ENCODE results near the gene ERVV-1.
"Not testable (repeated sequence)": the region's sequence is repeated elsewhere in the genome, so short reads cannot be mapped to it uniquely, and the experiment has no call there.

Gene ERVV-1

DNA sequence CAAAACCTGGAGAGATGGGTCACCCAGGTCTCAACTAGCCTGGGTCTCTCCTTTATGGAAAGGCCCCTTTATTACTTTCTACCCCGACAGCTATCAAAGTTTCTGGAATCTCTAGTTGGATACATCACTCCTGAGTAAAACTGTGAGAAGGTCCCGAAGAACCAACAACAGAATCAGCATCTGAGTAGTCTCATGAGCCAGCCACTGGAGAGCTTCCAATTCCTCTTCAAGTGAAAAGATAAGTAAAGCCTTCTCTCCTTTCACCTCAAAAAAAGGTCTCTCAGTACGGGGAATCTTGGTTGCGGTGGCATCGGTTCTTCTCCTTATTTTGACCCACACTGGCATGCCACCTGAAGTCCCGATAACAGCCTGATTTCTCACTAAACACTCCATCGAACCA is at the start of gene ERVV-1:
Gene ERVV-1, plus strand, starts transcription at position 301 of the 400 bp plus-strand sequence. CDS start 170 bp downstream, outside the sequence.
- H3K4me3 ChIP-seq (ENCODE audit: low read length), result no peak within 1 kb of the TSS
- no peaks in the 10 kb centered on the region for H3K4me1 ChIP-seq (ENCODE audit: control insufficient read depth, insufficient read depth, low read length)
- H3K9ac ChIP-seq (ENCODE audit: low read length), result no peak within 1 kb of the TSS
- H3K27ac ChIP-seq (ENCODE audit: low read depth, low read length), result no peak within 1 kb of the TSS
- no peaks in the 10 kb centered on the region for H3K36me3 ChIP-seq (ENCODE audit: control insufficient read depth, insufficient read depth, low read length)
- H3K27me3 ChIP-seq (ENCODE audit: control insufficient read depth, insufficient read depth, low read length), result no peaks in the 10 kb centered on the region

DNA sequence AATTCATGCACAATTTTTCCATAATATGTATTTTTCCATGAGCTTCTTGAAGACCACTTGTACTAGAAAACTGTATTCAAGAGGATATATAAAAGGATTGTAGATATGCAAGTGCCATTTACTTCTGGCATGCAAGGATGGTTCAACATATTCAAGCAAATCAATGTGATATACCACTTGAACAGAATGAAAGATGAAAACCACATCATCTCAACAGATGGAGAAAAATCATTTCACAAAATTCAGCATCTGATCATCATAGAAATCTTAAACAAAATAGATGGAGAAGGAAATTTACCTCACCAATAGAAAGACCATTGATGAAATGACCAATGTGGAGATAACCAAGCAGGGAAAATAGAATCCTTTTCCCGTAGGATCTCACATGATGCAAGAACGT is 45.9 kb upstream of the ERVV-1 start:
- Histone ChIP-seq H3K27ac (ENCODE audit: low read depth, low read length) (no peak overlapping the region), H3K9ac (ENCODE audit: low read length) (no peak overlapping the region), H3K4me3 (ENCODE audit: low read length) (no peak overlapping the region), H3K4me1 (ENCODE audit: control insufficient read depth, insufficient read depth, low read length) (no peaks in the 10 kb centered on the region), H3K27me3 (ENCODE audit: control insufficient read depth, insufficient read depth, low read length) (no peaks in the 10 kb centered on the region), H3K36me3 (ENCODE audit: control insufficient read depth, insufficient read depth, low read length) (no peaks in the 10 kb centered on the region)

- Histone ChIP-seq H3K4me1 (ENCODE audit: control insufficient read depth, insufficient read depth, low read length) (no peaks in the 10 kb centered on the region), H3K36me3 (ENCODE audit: control insufficient read depth, insufficient read depth, low read length) (peaks cover 14% of the 10 kb centered on the region), H3K27ac (ENCODE audit: low read depth, low read length) (no peak overlapping the region), H3K4me3 (ENCODE audit: low read length) (no peak overlapping the region), H3K27me3 (ENCODE audit: control insufficient read depth, insufficient read depth, low read length) (no peaks in the 10 kb centered on the region), H3K9ac (ENCODE audit: low read length) (no peak overlapping the region)
Observed at GRCh38 chr19:52981329-52981728, 32.4 kb upstream of the ERVV-1 start.

- not testable (repeated sequence) for H3K4me3 ChIP-seq (ENCODE audit: low read length); H3K4me1 ChIP-seq (ENCODE audit: control insufficient read depth, insufficient read depth, low read length); H3K27ac ChIP-seq (ENCODE audit: low read depth, low read length); H3K27me3 ChIP-seq (ENCODE audit: control insufficient read depth, insufficient read depth, low read length); H3K9ac ChIP-seq (ENCODE audit: low read length)
- H3K36me3 ChIP-seq (ENCODE audit: control insufficient read depth, insufficient read depth, low read length), result peaks cover 19% of the 10 kb centered on the region
Observed at GRCh38 chr19:52983167-52983566, 30.6 kb upstream of the ERVV-1 start.

DNA sequence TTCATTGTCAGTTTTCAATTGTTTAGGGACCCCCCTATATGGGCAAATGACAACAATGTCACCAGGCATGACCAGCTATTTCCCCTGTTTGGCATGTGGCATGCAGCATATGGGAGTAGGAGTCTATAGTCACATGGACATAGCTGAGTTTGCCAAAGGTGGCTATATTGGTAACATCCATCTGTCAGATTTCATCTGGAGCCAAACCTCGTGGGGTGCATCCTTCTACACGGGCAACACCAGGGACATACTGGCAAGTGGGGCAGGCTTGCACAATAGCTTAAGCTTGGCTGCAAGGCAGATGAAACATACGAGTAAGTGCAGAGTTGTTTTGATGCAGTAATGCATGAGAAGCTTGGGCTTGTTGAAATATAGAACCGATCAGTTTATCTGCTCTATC is 26.5 kb upstream of the ERVV-1 start:
- no peak overlapping the region for H3K9ac ChIP-seq (ENCODE audit: low read length)
- H3K27me3 ChIP-seq (ENCODE audit: control insufficient read depth, insufficient read depth, low read length), result no peaks in the 10 kb centered on the region
- no peaks in the 10 kb centered on the region for H3K4me1 ChIP-seq (ENCODE audit: control insufficient read depth, insufficient read depth, low read length)
- H3K27ac ChIP-seq (ENCODE audit: low read depth, low read length), result no peak overlapping the region
- H3K4me3 ChIP-seq (ENCODE audit: low read length), result no peak overlapping the region
- H3K36me3 ChIP-seq (ENCODE audit: control insufficient read depth, insufficient read depth, low read length), result peaks cover 15% of the 10 kb centered on the region

DNA sequence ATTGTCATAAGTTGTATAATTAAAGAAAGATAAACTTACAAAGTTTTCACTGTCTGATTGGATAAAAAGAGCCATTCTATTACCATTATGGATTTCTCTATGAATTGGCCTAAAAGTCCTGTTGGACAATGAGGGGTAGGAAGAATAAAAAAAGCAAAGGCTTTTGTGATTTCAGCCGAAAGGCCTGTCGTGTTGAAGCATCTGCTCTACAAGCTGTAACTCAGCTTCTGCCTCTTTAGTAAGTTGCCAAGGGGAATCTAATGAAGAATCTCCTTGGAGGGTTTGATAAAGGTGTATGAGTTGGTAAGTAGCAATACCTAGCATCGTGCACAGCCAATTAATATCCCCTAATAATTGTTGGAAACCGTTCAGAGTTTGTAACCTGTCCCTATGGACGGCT is 25.2 kb upstream of the ERVV-1 start:
- H3K9ac ChIP-seq (ENCODE audit: low read length), result no peak overlapping the region
- H3K27me3 ChIP-seq (ENCODE audit: control insufficient read depth, insufficient read depth, low read length), result no peaks in the 10 kb centered on the region
- no peaks in the 10 kb centered on the region for H3K4me1 ChIP-seq (ENCODE audit: control insufficient read depth, insufficient read depth, low read length)
- no peak overlapping the region for H3K4me3 ChIP-seq (ENCODE audit: low read length)
- H3K36me3 ChIP-seq (ENCODE audit: control insufficient read depth, insufficient read depth, low read length), result peaks cover 15% of the 10 kb centered on the region
- H3K27ac ChIP-seq (ENCODE audit: low read depth, low read length), result no peak overlapping the region

GRCh38 chr19:52990759-52991418 is 22.8 kb upstream of the ERVV-1 start:
- Histone ChIP-seq H3K36me3 (ENCODE audit: control insufficient read depth, insufficient read depth, low read length) (peaks cover 9% of the 10 kb centered on the region), H3K27ac (ENCODE audit: low read depth, low read length) (no peak overlapping the region), H3K9ac (ENCODE audit: low read length) (no peak overlapping the region), H3K4me1 (ENCODE audit: control insufficient read depth, insufficient read depth, low read length) (no peaks in the 10 kb centered on the region), H3K4me3 (ENCODE audit: low read length) (no peak overlapping the region), H3K27me3 (ENCODE audit: control insufficient read depth, insufficient read depth, low read length) (no peaks in the 10 kb centered on the region)

GRCh38 chr19:52991484-52991883 is 22.2 kb upstream of the ERVV-1 start:
- H3K4me1 ChIP-seq (ENCODE audit: control insufficient read depth, insufficient read depth, low read length), result no peaks in the 10 kb centered on the region
- no peaks in the 10 kb centered on the region for H3K27me3 ChIP-seq (ENCODE audit: control insufficient read depth, insufficient read depth, low read length)
- H3K27ac ChIP-seq (ENCODE audit: low read depth, low read length), result no peak overlapping the region
- H3K9ac ChIP-seq (ENCODE audit: low read length), result no peak overlapping the region
- H3K4me3 ChIP-seq (ENCODE audit: low read length), result no peak overlapping the region
- H3K36me3 ChIP-seq (ENCODE audit: control insufficient read depth, insufficient read depth, low read length), result peaks cover 4% of the 10 kb centered on the region

DNA sequence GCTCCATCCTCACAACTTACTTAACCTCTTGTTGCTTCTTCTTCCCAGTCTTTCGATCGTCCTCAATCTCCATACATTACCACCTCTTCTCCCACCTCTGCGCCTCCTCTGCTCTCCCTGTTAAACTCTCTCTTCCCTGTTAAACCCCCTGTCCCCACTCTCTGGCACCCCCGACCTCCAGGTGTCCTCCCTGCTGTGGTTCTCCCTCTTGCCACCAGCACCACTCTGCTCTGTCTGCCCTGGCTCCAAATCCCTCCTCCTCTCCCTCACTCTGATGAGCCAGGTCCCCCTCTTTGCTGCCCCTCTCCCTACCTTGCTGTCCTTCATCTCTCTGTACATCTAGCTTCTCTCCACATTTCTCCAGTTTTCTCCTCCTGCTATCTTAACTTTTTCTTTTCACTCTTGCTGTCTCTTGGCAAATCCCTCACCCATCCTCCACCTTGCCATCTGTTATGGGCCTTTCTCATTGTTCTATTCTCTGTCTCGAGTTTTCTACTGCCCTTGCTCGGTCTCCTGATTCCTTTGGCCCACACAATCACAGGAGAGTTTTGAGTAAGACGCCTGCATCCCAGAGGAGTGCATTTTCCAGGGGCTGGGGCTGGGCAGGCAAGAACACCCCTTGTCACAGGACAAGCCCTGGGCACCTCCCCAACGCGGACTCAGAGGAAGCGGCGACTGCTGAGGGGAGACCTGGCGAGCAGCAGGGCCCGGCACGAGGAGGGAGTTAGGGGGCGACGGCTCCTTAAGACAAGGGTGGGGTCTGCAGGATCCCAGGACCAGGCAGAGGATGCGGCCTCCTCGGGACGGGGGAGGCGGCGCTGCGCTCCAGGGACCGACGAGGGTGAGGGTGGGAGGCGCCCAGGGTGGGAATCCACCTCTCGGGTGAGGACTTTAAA is 21.4 kb upstream of the ERVV-1 start:
- H3K36me3 ChIP-seq (ENCODE audit: control insufficient read depth, insufficient read depth, low read length), result peaks cover under 1% of the 10 kb centered on the region
- H3K4me1 ChIP-seq (ENCODE audit: control insufficient read depth, insufficient read depth, low read length), result no peaks in the 10 kb centered on the region
- peak overlapping the region; percentile 80 for H3K4me3 ChIP-seq (ENCODE audit: low read length)
- peak overlapping the region; percentile 63 for H3K27ac ChIP-seq (ENCODE audit: low read depth, low read length)
- no peak overlapping the region for H3K9ac ChIP-seq (ENCODE audit: low read length)
- H3K27me3 ChIP-seq (ENCODE audit: control insufficient read depth, insufficient read depth, low read length), result no peaks in the 10 kb centered on the region

GRCh38 chr19:52993342-52994178 is 20.2 kb upstream of the ERVV-1 start:
- Histone ChIP-seq H3K4me3 (ENCODE audit: low read length) (peak overlapping the region; percentile 80), H3K36me3 (ENCODE audit: control insufficient read depth, insufficient read depth, low read length) (no peaks in the 10 kb centered on the region), H3K27ac (ENCODE audit: low read depth, low read length) (peak overlapping the region; percentile 74), H3K9ac (ENCODE audit: low read length) (no peak overlapping the region), H3K4me1 (ENCODE audit: control insufficient read depth, insufficient read depth, low read length) (no peaks in the 10 kb centered on the region), H3K27me3 (ENCODE audit: control insufficient read depth, insufficient read depth, low read length) (no peaks in the 10 kb centered on the region)

- H3K9ac ChIP-seq (ENCODE audit: low read length), result no peak overlapping the region
- no peaks in the 10 kb centered on the region for H3K36me3 ChIP-seq (ENCODE audit: control insufficient read depth, insufficient read depth, low read length)
- H3K27me3 ChIP-seq (ENCODE audit: control insufficient read depth, insufficient read depth, low read length), result no peaks in the 10 kb centered on the region
- H3K4me3 ChIP-seq (ENCODE audit: low read length), result no peak overlapping the region
- H3K4me1 ChIP-seq (ENCODE audit: control insufficient read depth, insufficient read depth, low read length), result no peaks in the 10 kb centered on the region
- H3K27ac ChIP-seq (ENCODE audit: low read depth, low read length), result no peak overlapping the region
Observed at GRCh38 chr19:52995711-52996110, 18.0 kb upstream of the ERVV-1 start.

DNA sequence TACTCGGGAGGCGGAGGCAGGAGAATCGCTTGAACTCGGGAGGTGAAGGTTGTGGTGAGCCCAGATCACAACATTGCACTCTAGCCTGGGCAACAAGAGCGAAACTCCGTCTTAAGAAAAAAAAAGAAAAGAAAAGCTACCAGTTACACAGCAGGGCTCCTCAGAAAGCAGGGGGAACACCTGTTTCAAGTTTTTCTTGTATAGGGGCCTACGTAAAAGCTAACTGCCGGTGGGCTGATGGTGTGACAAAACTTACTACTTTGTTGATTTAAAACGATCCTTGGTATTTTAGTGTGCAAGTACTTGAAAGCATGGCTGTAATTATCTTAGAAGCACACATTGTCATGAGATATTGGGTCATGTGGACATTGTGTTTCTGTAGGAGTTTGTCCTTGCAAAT is 15.7 kb upstream of the ERVV-1 start:
- Histone ChIP-seq H3K27ac (ENCODE audit: low read depth, low read length) (no peak overlapping the region), H3K36me3 (ENCODE audit: control insufficient read depth, insufficient read depth, low read length) (no peaks in the 10 kb centered on the region), H3K27me3 (ENCODE audit: control insufficient read depth, insufficient read depth, low read length) (no peaks in the 10 kb centered on the region), H3K4me3 (ENCODE audit: low read length) (no peak overlapping the region), H3K4me1 (ENCODE audit: control insufficient read depth, insufficient read depth, low read length) (no peaks in the 10 kb centered on the region), H3K9ac (ENCODE audit: low read length) (no peak overlapping the region)
